ENCODE results near the gene SLC9A3.

DNA sequence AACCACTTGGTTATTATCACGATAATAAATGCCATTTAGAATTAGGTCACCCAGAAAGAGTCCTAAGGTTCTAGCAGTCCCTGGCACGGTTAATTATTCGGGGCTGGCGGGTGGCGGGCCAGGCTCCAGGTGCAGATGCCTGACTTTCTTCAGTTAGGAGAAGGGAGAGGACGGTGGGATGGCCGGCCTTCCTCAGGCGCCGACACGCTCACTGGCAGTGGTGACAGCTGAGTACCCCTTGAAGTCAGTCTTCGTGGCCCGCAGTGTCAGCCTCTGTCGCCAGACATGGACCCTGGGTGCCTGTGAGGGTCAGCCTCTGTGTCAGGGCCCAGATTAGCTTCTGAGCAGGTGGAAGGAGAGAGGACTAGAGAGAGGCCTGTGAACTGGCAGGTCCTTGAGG lies 102.3 kb downstream of the SLC9A3 start:
- TF ChIP-seq, protein P1, sequence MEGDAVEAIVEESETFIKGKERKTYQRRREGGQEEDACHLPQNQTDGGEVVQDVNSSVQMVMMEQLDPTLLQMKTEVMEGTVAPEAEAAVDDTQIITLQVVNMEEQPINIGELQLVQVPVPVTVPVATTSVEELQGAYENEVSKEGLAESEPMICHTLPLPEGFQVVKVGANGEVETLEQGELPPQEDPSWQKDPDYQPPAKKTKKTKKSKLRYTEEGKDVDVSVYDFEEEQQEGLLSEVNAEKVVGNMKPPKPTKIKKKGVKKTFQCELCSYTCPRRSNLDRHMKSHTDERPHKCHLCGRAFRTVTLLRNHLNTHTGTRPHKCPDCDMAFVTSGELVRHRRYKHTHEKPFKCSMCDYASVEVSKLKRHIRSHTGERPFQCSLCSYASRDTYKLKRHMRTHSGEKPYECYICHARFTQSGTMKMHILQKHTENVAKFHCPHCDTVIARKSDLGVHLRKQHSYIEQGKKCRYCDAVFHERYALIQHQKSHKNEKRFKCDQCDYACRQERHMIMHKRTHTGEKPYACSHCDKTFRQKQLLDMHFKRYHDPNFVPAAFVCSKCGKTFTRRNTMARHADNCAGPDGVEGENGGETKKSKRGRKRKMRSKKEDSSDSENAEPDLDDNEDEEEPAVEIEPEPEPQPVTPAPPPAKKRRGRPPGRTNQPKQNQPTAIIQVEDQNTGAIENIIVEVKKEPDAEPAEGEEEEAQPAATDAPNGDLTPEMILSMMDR (IDR thresholded peaks at IDR 0.05 in 2 of 3, conservative IDR thresholded peaks at IDR 0.05 in 1 of 3; ENCODE audit: borderline replicate concordance in 1 of 3, insufficient read depth in 1 of 3, low read depth in 2 of 3, low read length in 2 of 3): no peak
- no peak for TF ChIP-seq RAD21 (IDR thresholded peaks at IDR 0.05; ENCODE audit: low read depth)
- no peak for TF ChIP-seq ELF1 (IDR thresholded peaks at IDR 0.05; ENCODE audit: borderline replicate concordance, low read depth)
- no peak for TF ChIP-seq SP1 (IDR thresholded peaks at IDR 0.05; ENCODE audit: low read depth)
- TF ChIP-seq YY1 (IDR thresholded peaks at IDR 0.05; ENCODE audit: extremely low read depth, insufficient replicate concordance, low read depth, low read length): no peak
- TF ChIP-seq POLR2A (IDR thresholded peaks at IDR 0.05; ENCODE audit: borderline replicate concordance, extremely low read depth, insufficient read depth, insufficient read length): no peak
